Measurements from ENCODE around the gene MYT1.

GRCh38 chr20:64131406-64131805 lies 32.8 kb upstream of the MYT1 start:
- TF ChIP-seq, protein P1, sequence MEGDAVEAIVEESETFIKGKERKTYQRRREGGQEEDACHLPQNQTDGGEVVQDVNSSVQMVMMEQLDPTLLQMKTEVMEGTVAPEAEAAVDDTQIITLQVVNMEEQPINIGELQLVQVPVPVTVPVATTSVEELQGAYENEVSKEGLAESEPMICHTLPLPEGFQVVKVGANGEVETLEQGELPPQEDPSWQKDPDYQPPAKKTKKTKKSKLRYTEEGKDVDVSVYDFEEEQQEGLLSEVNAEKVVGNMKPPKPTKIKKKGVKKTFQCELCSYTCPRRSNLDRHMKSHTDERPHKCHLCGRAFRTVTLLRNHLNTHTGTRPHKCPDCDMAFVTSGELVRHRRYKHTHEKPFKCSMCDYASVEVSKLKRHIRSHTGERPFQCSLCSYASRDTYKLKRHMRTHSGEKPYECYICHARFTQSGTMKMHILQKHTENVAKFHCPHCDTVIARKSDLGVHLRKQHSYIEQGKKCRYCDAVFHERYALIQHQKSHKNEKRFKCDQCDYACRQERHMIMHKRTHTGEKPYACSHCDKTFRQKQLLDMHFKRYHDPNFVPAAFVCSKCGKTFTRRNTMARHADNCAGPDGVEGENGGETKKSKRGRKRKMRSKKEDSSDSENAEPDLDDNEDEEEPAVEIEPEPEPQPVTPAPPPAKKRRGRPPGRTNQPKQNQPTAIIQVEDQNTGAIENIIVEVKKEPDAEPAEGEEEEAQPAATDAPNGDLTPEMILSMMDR (IDR thresholded peaks at IDR 0.05), result 0 out of 2 replicates have a peak, but pooled peaks have one; percentile 20
- TF ChIP-seq TEAD4 (IDR thresholded peaks at IDR 0.05; ENCODE audit: borderline replicate concordance, insufficient read depth) (no peak), EP300 (IDR thresholded peaks at IDR 0.05; ENCODE audit: borderline replicate concordance in 1 of 2, low read depth in 1 of 2, low read length in 1 of 2) (no peak), EZH2phosphoT487 (IDR thresholded peaks at IDR 0.05; ENCODE audit: borderline replicate concordance, low read depth) (no peak)
